Measurements from ENCODE around the gene SND1.

Gene SND1

GRCh38 chr7:128115821-128116723 is 464.1 kb downstream of the SND1 start:
- DNase-seq (ENCODE audit: low spot score): no peak

DNA sequence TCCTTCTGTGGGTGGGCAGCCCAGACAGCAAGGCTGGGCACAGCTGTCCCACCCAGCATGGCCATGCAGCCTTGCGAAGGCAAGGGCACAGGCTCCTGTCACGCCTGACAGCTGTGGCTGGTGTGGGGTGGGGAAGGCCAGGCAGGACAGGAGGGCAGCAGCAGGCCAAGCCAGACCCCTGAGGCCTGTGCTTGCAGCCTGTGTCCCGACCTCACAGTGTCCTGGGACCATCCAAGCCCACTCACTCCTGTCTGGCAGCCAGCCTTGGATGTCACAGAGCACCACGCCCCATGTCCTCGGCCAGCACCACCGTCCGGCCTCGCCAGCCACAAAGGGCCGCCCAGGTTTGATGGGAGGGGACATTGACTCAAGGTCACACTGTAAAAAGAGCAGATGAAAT is 464.7 kb downstream of the SND1 start:
- no peak for DNase-seq (ENCODE audit: low spot score)

- no peak for DNase-seq (ENCODE audit: low spot score)
Observed at GRCh38 chr7:128117691-128118090, 465.7 kb downstream of the SND1 start.

DNA sequence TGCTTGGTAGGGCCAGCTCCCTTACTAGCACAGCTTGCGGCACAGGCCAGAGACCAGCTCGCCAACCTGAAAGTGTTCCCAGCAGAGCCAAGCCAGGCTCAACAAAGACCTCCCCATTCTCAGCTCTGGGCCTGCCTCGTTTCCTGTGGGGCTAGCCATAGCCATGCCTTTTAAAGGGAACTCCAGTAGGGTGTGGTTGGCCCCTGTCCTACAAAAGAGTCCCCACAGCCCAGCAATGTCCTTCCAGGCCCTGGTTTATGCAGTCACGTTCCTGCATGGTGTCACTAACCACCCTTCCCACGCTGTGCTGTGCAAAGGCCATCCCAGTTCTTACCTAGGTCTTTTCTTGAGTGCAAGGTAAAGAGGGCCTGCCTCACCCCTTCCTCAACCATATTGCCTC is 467.0 kb downstream of the SND1 start:
- DNase-seq (ENCODE audit: low spot score): no peak

- DNase-seq (ENCODE audit: low spot score): no peak
Observed at GRCh38 chr7:128120116-128120515, 468.1 kb downstream of the SND1 start.

DNA sequence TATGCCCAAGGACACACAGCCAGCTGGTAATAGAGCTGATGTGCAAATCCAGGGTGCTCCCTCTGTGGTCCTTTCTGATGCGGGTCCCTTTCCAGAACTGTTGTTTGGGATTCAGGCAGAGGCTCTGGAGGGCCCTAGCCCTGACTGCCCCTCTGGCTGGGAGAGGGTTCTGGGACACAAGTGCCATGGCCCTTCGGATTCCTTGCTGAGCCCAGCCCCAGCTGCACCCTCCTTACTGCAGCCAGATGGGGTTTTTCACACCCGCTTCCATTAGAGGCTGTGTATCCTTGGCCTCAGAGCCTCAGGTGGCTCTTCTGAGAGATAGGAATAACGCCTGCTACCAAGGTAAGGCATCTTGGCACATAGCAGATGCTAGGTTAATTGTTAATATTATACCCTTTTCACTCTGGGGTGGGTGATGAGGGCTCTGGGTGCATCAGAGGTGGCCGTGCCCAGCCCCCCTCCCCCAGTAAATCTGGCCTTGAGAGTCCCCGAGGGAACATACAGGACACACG is 469.0 kb downstream of the SND1 start:
- no peak for DNase-seq (ENCODE audit: low spot score)

DNA sequence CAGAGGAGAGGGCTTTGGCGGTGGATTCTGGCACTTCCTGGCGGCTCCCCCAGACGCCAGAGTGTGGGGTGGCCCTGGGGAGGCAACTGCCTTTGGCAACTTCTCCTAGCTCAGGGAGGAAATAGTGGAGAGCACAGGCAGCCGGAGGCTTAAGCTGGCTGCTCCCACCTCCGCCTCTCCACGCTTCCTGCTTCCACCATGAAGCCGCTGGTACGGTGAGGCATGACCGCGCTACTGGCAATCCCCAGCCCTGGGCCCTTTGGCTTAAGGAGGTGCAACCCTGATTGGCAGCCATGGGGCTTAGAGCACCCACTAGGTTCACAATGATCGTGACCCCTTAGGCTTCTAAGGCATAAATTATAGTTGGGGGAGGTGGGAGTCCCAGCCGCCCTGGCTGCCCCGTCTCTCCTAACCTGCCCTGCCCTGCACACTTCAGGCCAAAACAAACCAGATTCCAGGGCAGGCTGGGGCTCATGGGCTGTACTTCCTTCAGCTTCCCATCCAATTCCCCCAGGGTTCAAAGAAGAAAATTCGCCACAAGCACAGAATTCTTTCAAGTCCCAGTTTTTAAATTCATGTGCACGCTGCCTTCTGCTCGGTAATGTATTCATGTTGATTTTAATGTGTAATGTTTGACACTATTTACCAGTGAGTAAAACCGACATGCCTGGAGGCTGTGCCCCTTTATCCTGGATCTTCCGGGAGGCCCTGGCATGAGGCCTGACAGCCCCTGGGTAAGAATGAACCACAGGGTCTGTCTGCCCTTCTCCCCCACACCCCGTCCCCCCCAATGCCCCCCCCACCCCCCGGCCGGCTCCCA is 469.9 kb downstream of the SND1 start:
- no peak for DNase-seq (ENCODE audit: low spot score)

DNA sequence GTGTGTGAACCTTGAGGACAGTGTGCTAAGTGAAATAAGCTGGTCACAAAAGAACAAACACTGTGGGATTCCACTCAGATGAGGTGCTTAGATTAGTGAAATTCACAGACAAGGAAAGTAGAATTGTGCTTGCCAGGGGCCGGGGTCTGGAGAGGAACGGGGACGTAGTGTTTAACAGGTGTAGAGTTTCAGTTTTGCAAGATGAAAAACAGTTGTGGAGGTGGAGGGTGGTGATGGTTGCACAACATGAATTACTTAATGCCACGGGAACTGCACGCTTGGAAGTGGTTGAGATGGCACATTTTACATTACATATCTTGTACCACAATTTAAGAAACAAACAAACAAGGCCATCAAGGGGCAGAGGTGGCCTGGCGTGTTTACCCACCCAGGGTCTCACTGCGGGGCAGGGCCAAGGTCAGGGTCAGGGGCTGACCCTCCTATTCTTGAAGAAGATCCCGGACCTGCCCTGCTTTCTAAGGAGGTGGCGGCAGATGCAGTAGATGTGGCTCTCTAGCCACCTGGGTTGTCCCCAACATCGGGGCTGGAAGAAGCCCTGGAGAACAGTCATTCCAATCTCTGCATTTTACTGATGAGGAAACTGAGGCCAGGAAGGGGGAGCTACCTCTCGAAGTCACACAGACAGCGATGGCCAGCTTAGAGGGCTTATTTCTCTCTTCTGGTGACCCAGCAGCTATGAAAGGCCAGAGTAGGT is 470.7 kb downstream of the SND1 start:
- no peak for DNase-seq (ENCODE audit: low spot score)

GRCh38 chr7:128123291-128124037 is 471.5 kb downstream of the SND1 start:
- no peak for DNase-seq (ENCODE audit: low spot score)

DNA sequence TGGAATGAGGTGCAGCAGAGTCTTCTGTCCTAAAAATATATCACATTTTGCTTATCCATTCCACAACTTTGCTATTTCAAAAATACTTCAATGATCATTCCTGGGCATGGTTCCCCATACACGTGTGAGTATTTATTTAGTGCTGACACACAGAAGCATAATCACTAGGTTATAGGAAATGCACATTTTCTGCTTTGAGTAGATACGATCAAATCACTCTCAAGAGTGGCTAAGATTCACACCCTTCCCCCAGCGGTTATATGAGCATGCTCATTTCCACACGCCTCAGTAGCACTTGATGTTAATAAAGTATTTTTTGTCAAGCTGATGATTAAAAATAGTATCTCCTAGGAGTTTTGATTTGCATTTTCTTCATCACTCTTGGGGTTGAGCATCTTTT is 472.8 kb downstream of the SND1 start:
- no peak for DNase-seq (ENCODE audit: low spot score)

- no peak for DNase-seq (ENCODE audit: low spot score)
Observed at GRCh38 chr7:128125816-128126215, 473.8 kb downstream of the SND1 start.

GRCh38 chr7:128128401-128128800 is 476.4 kb downstream of the SND1 start:
- no peak for DNase-seq (ENCODE audit: low spot score)

DNA sequence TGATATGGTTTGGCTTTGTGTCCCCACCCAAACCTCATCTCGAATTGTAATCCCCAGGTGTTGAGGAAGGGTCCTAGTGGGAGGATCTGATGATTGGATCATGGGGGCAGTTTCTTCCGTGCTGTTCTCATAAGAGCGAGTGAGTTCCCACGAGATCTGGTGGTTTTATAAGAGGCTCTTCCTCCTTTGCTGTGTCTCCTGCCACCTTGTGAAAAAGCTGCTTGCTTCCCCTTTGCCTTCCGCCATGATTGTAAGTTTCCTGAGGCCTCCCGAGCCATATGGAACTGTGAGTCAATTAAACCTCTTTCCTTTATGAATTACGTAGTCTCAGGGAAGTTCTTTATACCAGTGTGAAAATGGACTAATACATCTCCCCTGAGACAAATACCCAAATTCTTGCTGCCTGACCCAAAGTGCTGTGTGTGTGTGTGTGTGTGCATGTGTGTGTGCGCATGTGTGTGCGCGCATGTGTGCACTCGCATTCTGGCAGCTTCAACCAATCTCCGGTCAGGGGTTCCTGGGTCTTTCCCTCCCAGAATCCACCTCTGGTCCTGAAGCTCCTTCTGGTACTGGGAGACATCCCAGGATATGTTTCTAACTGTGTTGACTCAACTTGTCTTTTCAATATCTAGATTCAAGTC is 477.4 kb downstream of the SND1 start:
- no peak for DNase-seq (ENCODE audit: low spot score)

GRCh38 chr7:128131115-128131514 is 479.1 kb downstream of the SND1 start:
- no peak for DNase-seq (ENCODE audit: low spot score)

DNA sequence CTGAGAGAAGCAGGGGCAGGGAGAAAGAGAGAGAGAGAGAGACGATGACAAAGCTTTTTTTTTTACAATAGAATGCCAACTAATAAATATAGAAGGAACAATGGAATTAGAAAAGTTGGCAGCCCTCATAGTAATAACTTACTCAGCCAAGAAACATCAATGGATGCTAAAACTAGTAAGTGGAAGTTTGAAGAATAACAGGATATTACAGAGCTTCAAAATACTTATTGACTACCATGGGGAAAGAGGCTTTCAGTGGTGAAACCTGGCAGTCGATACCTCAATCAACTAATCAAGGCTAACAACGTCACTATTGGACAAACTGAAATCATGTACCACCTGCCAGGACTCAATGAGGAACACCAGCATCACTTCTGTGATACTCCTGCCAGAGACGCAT is 479.7 kb downstream of the SND1 start:
- no peak for DNase-seq (ENCODE audit: low spot score)

GRCh38 chr7:128132426-128133069 is 480.6 kb downstream of the SND1 start:
- no peak for DNase-seq (ENCODE audit: low spot score)

DNA sequence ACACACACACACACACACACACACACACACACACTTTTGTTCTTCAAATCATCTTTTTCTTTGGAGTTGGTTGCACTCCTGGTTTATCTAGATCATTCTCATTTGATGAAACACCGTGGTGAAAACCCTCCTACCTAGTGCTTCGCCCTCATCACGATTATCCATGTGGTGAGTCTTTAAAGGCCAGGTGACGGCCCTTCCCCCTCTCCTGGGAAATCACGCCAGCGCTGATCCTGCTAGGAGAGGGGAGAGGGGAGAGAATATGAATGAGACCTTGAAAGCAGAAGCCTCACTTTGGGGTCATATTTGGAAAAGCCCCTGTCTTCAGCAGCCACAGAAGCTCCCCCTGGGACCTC is 483.1 kb downstream of the SND1 start:
- no peak for DNase-seq (ENCODE audit: low spot score)

DNA sequence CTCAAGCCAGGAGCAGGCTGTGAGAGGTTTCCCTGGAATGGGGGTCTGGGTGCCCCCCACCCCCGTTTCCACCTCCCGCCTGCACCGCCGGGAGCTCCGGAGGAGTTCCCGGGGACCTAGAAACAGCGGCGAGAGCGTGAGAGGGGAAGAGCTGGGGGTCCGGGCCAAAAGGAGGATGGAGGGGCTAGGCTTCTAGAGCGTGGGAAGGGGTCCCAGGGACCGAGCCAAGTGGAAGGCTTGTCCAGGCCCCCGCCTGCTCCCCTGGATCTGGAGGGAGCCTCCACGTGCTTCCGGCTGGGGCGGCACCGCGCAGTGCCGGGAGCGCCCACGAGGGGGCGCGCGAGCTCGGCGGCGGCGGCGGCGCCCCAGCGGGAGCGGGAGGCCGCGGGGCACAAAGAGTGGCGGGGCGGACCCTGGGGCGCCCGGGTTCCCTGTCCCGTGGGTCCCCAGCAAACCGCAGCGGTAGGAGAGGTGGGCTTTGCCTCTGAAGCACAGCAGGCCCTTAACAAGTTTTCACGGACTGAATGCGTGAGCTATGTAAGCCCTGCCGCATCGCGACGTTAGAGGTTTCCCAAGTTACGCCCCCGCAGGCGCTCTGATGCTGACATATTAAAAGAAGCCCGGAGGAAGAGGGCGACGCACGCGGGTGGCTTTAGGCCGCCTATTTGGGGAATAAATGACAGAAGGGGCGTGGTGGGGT is 483.7 kb downstream of the SND1 start:
- DNase-seq (ENCODE audit: low spot score): peak; percentile 89

- no peak for DNase-seq (ENCODE audit: low spot score)
Observed at GRCh38 chr7:128136215-128136597, 484.2 kb downstream of the SND1 start.

DNA sequence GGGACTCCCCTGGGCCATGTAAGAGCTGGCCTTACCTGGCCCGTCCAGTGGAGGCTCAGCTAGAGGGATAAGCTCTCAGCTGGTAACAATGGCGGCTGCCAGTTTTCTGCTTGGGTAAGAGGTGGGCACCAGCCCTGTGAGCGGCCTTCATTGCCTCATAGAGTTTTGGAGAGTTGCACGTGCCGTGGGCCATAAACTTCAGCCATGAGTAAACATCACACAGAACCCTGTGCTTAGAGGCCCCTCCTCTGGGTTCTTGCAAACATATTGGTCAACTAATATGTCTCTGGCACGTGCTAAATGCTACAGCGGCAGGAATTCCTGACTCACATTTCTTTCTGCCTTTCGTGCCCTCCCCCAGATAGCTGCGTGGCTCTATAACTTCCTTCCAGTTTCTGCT is 485.2 kb downstream of the SND1 start:
- peak; percentile 72 for DNase-seq (ENCODE audit: low spot score)

Data from AG08396 (cell line).